Mesodermal cell (in vitro differentiated cells): ENCODE measurements around the gene RAB15.

Experiments used
- H3K27ac ChIP-seq: 2 replicates; pipeline ENCODE4 v1.7.0; 2013; ENCODE audit warnings: mild to moderate bottlenecking, low read depth, low read length, moderate library complexity; ENCODE audit not compliant: severe bottlenecking
- H3K36me3 ChIP-seq: 2 replicates; pipeline ENCODE4 v1.7.1; 2013; ENCODE audit warnings: mild to moderate bottlenecking, low read length, moderate library complexity; ENCODE audit not compliant: control insufficient read depth, insufficient read depth
- H3K4me1 ChIP-seq: one replicate; pipeline ENCODE4 v1.7.1; 2013; ENCODE audit warnings: mild to moderate bottlenecking, low read length; ENCODE audit not compliant: insufficient read depth, control insufficient read depth, poor library complexity, severe bottlenecking
- H3K4me3 ChIP-seq: 2 replicates; pipeline ENCODE4 v1.7.0; 2013; ENCODE audit warnings: low read length, control low read depth, mild to moderate bottlenecking; ENCODE audit not compliant: insufficient read depth, poor library complexity, severe bottlenecking; ENCODE audit errors: extremely low read depth
- H3K9me3 ChIP-seq: 2 replicates; pipeline ENCODE4 v1.7.1; 2013; ENCODE audit warnings: mild to moderate bottlenecking, low read length, moderate library complexity; ENCODE audit not compliant: control insufficient read depth
- WGBS, 2 experiments: methylation state at CpG; one replicate each; pipeline ENCODE4 v1.1.5; 2013; ENCODE audit warnings: missing lambda C conversion rate in 2 of 2; ENCODE audit not compliant: insufficient coverage in 2 of 2; 5-methylcytosine and 5-hydroxymethylcytosine counted together

The RAB15 gene

DNA sequence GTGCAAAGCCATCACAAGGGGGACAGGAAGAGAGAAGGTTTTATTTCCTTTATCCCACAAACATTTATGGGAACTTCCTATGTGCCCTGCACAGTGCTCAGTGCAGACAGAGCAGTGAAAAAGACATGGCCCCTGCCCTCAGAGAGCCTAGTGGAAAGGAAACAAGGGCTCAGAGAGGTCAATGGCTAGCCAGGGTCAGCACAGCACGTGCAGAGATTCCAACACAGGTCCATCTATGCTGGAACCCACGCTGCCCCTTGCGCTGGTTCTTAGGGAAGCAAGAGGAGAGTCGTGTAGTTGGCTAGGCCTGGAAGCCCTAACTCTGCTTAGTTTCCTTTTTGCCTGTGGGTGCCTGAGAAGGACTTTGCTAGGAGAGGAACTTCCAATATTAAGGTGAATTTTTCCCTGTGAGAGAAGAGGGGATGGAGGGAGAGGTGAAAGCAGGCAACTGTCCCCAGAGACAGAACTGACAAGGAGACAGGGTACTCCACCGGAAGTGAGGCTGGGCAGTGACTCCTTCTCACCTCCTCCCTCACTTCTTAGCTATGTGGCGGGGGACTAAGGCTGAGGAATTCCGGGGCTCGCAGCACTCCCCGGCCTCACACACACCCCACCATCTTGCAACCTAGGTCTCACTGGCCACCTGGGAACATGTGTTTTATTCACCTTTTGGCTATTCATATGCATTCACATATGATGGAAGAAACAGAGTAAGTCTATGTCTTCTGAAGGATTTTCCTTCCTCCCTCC is 17.5 kb downstream of the RAB15 start:
- Histone ChIP-seq H3K4me3 (no peak overlapping the region), H3K4me1 (no peaks in the 10 kb centered on the region), H3K9me3 (no peaks in the 10 kb centered on the region), H3K36me3 (peaks cover 6% of the 10 kb centered on the region), H3K27ac (no peak overlapping the region)
- WGBS, 2 experiments = 77 to 90% methylated on average over 4 to 5 of the region's 9 CpGs

DNA sequence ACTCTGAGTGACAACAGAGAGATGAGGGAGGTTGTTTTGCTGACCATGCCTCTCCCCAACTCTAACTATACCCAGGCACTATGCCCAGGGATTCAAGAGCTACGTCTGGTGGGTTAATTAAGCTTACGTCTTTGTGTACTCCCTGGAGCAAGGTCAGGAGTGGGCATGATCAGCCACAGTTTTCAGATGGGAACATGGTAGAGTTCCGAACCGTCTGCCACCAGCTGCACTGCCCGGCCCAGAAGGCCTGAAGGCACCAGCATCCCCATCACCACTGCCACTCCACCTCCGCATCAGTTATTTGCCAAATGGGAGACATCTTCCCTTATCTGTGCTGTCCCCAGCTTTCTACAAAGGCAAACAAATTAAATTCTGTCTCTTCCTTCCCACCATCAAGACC is 18.5 kb downstream of the RAB15 start:
- Histone ChIP-seq H3K36me3 (peaks cover 3% of the 10 kb centered on the region), H3K4me3 (no peak overlapping the region), H3K9me3 (no peaks in the 10 kb centered on the region), H3K4me1 (no peaks in the 10 kb centered on the region), H3K27ac (no peak overlapping the region)
- 80 to 96% methylated on average over 5 to 6 of the region's 6 CpGs for whole genome bisulfite sequencing, 2 experiments

DNA sequence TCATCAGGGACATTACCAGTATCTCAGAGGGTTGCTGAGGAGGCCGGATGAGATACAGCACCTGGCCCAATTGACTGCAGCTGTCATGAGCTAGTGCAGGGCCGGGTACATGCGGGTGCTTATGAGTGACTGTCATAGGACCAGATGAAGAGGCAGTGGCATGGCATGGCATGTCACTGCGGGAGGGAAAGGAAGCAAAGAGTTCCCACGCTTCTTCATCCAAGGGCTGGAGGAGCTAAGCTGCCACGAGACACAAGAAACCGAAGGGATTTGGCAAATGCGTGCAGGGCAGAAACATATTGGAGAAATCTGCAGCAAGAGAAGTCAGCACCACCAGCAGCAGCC is 18.9 kb downstream of the RAB15 start:
- Histone ChIP-seq H3K4me1 (no peaks in the 10 kb centered on the region), H3K27ac (no peak overlapping the region), H3K4me3 (no peak overlapping the region), H3K9me3 (no peaks in the 10 kb centered on the region), H3K36me3 (peaks cover 6% of the 10 kb centered on the region)
- 94 to 96% methylated on average over 6 to 8 of the region's 8 CpGs for WGBS, 2 experiments

DNA sequence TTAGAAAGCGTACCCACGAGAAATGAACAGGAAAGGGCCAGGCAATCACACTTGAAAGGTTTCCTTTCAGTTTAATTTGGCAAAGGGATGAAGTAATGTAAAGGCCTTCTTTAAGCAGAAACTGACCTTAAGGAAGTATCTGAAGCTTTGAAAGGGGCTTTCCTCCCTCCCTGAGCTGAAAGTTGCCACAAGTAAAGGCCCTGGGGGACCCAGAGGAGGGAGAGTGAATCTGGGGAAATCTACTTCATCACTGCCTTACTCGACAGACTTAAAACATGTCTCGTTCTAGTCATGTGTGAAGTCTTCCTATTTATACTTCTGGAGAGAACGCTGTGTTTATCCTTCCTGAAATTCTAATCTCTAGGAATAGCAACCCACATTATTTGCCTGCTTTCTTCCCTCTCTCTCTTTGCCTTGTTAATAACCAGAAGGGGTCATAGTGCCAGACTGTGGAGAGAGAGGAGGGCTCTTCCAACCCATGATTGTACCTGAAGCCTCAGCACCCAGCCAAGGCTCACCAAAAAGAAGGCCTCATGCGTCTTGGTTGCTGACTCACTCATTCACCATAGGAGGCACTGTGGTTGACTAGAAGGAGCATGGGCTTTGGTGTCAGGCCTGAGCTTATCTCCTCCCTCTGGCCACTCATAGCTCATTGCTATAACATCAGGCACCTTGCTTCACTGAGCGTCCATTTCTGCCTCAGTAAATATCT is 19.4 kb downstream of the RAB15 start:
- WGBS, 2 experiments = 85 to 94% methylated on average over 5 to 7 of the region's 7 CpGs
- H3K9me3 ChIP-seq = no peaks in the 10 kb centered on the region

DNA sequence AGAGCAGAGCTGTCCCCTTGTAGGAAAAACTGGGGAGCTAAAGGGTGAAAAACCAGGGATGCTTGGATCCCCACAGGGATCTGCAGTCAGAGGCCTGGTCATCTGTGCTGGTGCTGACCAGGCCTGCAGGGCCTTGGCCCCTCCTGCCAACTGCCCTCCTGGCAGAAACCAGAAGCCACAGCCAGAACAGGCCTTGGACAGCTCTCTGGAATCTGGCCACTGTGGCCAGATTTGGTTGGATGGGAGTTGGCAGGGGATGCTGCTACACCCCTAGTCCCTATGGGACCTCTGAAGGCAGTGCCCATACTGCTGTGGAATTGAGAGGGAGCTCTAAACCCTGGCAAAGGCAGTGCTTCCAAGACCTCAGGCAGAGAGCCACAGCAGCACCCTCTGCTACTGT is 20.4 kb downstream of the RAB15 start:
- Histone ChIP-seq H3K9me3 (no peaks in the 10 kb centered on the region), H3K4me3 (no peak overlapping the region), H3K27ac (no peak overlapping the region), H3K4me1 (no peaks in the 10 kb centered on the region), H3K36me3 (peaks cover 21% of the 10 kb centered on the region)

More for the DNA sequence above, 19.4 kb downstream of the RAB15 start:
- H3K27ac ChIP-seq = no peak overlapping the region
- H3K4me3 ChIP-seq = no peak overlapping the region
- H3K36me3 ChIP-seq = peaks cover 11% of the 10 kb centered on the region
- no peaks in the 10 kb centered on the region for H3K4me1 ChIP-seq

DNA sequence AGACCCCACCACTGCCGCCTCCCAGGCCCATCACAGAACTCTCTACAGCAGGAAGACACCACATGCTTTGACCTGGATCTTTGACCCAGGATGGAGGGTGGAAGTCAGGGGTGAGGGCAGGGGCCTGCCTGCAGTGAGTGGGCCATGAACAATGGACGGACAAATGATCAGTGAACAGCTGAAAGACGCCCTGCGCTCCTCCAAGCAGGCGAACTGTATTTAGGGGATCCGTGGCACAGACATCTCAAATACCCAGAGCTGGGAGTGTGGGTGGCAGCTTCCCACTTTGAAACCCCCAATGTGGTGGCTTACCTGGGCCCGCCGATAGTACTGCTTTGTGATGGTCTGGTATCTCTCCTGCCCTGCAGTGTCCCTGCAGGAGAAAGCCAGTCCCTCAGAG is 20.8 kb downstream of the RAB15 start:
- Histone ChIP-seq H3K4me1 (no peaks in the 10 kb centered on the region), H3K27ac (no peak overlapping the region), H3K9me3 (no peaks in the 10 kb centered on the region), H3K36me3 (peaks cover 25% of the 10 kb centered on the region), H3K4me3 (no peak overlapping the region)
- WGBS, 2 experiments = 91 to 100% methylated on average over 5 to 8 of the region's 8 CpGs

DNA sequence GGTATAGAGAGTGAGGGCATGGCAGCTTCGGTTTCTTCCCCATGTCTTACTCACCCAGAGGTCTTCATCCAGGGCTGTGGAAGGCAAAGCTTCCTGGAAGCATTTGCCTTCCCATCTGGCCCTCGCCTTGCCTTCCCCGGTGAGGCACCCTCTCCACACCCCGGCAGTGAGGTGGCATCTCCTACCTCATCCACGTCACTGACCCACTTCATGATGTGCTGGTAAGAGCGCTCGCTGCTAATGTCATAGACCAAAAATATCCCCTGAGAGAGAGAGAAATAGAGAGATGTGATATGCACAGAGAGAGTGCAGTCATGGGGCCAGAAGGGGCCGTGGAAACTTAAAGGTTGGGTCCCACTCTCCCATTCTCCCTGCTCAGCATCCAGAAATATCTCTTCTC is 21.2 kb downstream of the RAB15 start:
- 93 to 96% methylated on average over 5 of the region's 8 CpGs for WGBS, 2 experiments
- Histone ChIP-seq H3K9me3 (no peaks in the 10 kb centered on the region), H3K36me3 (peaks cover 25% of the 10 kb centered on the region), H3K4me3 (no peak overlapping the region), H3K27ac (no peak overlapping the region), H3K4me1 (no peaks in the 10 kb centered on the region)

DNA sequence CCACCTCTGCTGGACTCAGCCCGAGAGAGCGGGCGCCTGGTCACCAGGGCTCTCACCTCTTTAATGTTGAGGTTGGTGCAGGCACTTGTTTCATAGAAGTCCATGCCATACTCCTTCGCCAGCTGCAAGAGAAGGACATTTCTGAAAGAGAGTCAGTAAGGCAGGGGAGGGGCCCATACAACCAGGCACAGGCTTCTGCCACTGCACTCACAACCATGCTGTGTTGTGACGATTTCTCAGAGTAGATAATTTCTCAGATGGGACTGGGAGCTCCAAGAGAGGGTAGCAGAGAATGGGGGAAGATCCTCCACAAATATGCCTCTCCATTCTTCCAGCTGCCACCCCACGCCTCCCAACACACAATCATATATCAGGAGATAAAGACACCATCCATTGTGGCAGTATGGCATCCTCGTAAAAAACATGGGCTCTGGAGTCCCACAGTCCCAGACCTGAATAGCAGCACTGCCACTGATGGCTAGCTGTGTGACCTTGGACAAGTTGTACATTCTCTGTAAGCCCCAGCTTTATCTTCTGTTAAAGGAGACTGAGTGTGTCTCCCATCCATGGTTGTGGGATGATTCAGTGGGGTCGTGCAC is 23.4 kb downstream of the RAB15 start:
- Histone ChIP-seq H3K4me1 (no peaks in the 10 kb centered on the region), H3K9me3 (no peaks in the 10 kb centered on the region), H3K27ac (no peak overlapping the region), H3K36me3 (peaks cover 25% of the 10 kb centered on the region), H3K4me3 (no peak overlapping the region)
- WGBS, 2 experiments = 92 to 95% methylated on average over 4 to 7 of the region's 8 CpGs

DNA sequence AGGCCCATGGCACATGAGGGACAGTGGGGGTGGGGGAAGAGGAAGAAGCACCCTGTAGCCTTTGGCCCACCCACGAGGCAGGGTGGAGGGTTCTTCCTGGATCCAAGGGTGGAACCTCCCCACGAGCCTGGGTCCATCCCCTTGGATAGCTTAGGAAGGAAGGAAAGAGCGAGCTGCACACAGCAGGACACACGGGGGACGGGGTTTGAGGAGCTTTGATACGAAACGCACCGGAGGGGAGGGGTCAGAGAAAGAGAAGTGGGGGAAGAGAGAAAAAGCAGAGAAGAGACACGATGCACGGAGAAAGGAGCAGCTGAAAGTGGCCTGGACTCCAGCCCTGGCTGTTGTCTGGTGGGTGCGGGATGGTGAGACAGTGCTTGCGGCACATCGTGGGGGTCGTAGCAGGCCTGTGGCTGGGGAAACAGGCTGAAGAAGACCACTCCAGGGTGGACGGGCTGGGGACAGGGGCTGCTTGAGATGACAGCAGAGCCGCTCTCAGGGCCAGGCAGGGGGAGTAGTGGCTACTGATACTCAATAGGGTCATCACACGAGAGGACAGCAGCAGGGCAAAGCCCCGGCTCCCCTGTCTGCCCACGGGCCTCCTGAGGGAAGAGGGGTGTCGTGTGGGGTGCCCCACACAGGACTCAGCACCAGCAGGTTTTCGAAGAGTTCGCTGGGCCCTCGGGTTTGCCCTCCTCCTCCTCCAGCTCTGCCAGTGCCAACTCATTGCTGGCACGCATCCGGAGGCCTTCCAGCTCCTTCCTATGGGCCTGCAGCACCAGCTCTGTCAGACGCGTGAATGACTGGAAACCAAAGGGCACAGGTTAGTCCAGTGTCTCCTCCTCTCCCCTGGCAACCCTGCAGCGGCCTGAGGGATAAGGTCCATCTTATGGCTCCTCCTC is 24.2 kb downstream of the RAB15 start:
- WGBS, 2 experiments = 91 to 92% methylated on average over 24 to 28 of the region's 28 CpGs
- no peaks in the 10 kb centered on the region for H3K9me3 ChIP-seq
- no peak overlapping the region for H3K27ac ChIP-seq
- no peak overlapping the region for H3K4me3 ChIP-seq
- peaks cover 25% of the 10 kb centered on the region for H3K36me3 ChIP-seq
- H3K4me1 ChIP-seq = no peaks in the 10 kb centered on the region

DNA sequence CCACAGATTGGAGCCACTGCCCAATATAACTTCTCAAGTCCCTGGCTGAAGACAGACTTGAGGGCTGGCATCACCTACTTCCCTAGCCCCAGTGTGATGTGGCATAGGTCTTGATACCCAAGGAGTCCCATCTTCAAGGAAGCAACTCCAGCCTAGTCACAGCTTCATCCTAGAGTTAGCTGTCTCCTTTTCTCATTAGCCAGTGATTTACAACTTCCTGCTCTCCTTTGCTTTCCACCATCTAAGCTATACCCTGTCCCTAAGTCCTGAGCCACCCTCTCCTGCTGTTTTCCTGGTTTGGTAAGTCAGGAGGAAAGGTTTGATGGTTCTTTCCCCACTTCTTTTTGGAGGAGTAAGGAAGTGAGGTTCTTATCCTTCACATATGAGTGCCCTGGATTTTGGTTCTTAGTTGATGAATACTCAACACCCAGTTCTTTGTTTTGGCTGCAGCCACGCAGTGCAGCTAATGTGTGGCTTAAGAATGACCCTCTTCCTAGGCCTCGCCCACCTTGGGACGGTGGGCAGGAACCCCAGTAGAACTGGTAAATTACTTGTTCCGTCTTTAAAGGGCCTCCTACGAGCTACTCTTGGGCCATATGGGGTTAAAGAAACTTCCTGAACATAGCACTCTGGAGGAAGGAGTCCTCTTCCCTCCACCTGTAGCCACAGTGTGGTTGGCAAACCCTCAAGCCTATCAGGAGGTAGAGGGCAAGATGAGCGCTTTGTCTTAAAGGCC is 25.7 kb downstream of the RAB15 start:
- 83 to 91% methylated on average over 5 of the region's 6 CpGs for WGBS, 2 experiments
- Histone ChIP-seq H3K4me1 (no peaks in the 10 kb centered on the region), H3K4me3 (no peak overlapping the region), H3K36me3 (peaks cover 22% of the 10 kb centered on the region), H3K9me3 (no peaks in the 10 kb centered on the region), H3K27ac (no peak overlapping the region)
